Measurements from ENCODE around the gene CC2D2A.
"Not testable (repeated sequence)": the region's sequence is repeated elsewhere in the genome, so short reads cannot be mapped to it uniquely, and the experiment has no call there.

CC2D2A gene

DNA sequence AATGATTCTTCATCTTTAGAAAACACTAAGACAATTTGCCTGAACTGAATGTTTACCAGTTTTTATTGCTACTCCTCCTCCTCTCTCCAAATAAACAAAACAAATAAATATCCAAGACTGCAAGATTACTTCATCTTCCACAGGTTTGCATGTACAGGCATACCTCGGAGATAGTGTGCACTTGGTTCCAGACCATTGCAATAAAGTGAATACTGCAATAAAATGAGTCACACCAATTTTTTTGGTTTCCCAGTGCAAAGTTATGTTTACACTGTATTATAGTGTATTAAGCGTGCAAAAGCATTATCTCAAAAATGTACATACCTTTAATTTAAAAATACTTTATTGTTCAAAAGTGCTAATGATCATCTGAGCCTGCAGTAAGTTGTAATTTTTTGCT lies 132.2 kb downstream of the CC2D2A start:
- H3K9me3 ChIP-seq (ENCODE audit: control insufficient read depth, low read depth, low read length): no peaks in the 10 kb centered on the region
- H3K27ac ChIP-seq (ENCODE audit: low read length): no peak overlapping the region
- no peak overlapping the region for H3K4me3 ChIP-seq (ENCODE audit: low read length)
- H3K36me3 ChIP-seq (ENCODE audit: control insufficient read depth, low read depth, low read length): no peaks in the 10 kb centered on the region
- H3K9ac ChIP-seq (ENCODE audit: low read length): no peak overlapping the region
- H3K4me1 ChIP-seq (ENCODE audit: control insufficient read depth, low read depth, low read length): peaks cover 16% of the 10 kb centered on the region
- no peaks in the 10 kb centered on the region for H3K27me3 ChIP-seq (ENCODE audit: control insufficient read depth, insufficient read depth, low read length)

DNA sequence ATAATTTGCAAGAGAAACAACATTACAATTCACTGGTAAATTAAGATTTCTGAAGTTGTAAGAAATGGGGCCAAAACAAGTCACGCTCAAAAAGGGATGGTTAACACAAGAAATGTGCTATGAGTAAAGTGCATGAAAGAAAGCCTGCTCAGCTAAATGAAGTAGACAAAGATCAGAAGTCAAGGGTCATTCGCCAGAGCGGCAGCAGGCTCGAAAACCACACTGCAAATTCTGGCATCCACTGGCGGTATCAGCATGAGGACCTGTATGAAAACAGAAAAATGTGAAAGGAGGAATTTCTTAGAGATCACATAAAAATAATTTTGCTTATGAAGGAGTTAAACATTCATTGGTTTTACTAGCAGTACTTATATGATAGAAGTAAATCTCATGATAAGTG lies 135.9 kb downstream of the CC2D2A start:
- no peaks in the 10 kb centered on the region for H3K36me3 ChIP-seq (ENCODE audit: control insufficient read depth, low read depth, low read length)
- H3K27ac ChIP-seq (ENCODE audit: low read length): no peak overlapping the region
- H3K4me1 ChIP-seq (ENCODE audit: control insufficient read depth, low read depth, low read length): peaks cover 16% of the 10 kb centered on the region
- H3K27me3 ChIP-seq (ENCODE audit: control insufficient read depth, insufficient read depth, low read length): no peaks in the 10 kb centered on the region
- no peak overlapping the region for H3K9ac ChIP-seq (ENCODE audit: low read length)
- H3K9me3 ChIP-seq (ENCODE audit: control insufficient read depth, low read depth, low read length): no peaks in the 10 kb centered on the region
- no peak overlapping the region for H3K4me3 ChIP-seq (ENCODE audit: low read length)

DNA sequence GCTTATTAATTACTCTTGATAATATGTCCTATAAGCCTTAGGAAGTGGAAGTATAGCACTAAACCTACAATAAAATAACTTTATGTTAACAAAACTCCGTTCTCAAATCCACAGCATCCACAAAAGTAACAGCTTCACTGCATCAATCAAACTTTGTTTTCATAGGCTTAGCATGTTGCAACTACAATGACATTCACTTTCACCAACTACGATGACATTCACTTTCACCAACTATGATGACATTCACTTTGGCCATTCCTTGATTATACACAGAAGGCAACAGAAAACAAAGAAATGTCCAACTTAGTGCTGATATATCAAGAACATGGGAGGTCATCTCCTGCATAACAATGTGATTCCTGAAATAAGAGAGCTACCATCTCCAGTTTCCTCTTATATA lies 141.2 kb downstream of the CC2D2A start:
- Histone ChIP-seq H3K27ac (ENCODE audit: low read length) (no peak overlapping the region), H3K4me1 (ENCODE audit: control insufficient read depth, low read depth, low read length) (peaks cover 7% of the 10 kb centered on the region), H3K27me3 (ENCODE audit: control insufficient read depth, insufficient read depth, low read length) (no peaks in the 10 kb centered on the region), H3K9ac (ENCODE audit: low read length) (no peak overlapping the region), H3K36me3 (ENCODE audit: control insufficient read depth, low read depth, low read length) (peaks cover 4% of the 10 kb centered on the region), H3K4me3 (ENCODE audit: low read length) (no peak overlapping the region), H3K9me3 (ENCODE audit: control insufficient read depth, low read depth, low read length) (no peaks in the 10 kb centered on the region)

DNA sequence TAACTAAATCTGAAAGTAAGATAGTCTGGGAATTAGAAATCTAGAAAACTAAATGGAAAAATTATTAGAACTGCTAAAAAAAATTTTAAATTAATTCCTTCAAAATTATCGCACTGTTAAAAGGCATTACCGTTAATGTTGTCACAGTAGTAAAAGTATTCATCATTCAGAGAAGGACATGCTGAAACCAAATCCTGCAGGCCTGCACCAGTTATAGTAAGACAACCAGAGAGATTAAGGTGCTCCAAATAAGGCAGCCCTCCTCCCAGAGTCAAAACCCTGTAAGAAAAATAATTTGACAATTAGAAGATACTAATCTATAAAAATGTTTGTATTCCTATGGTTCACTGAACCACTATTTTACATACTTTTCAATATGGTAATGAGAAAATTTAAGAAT lies 142.5 kb downstream of the CC2D2A start:
- no peaks in the 10 kb centered on the region for H3K4me1 ChIP-seq (ENCODE audit: control insufficient read depth, low read depth, low read length)
- no peaks in the 10 kb centered on the region for H3K27me3 ChIP-seq (ENCODE audit: control insufficient read depth, insufficient read depth, low read length)
- peaks cover 4% of the 10 kb centered on the region for H3K36me3 ChIP-seq (ENCODE audit: control insufficient read depth, low read depth, low read length)
- H3K4me3 ChIP-seq (ENCODE audit: low read length): no peak overlapping the region
- no peak overlapping the region for H3K9ac ChIP-seq (ENCODE audit: low read length)
- no peak overlapping the region for H3K27ac ChIP-seq (ENCODE audit: low read length)
- H3K9me3 ChIP-seq (ENCODE audit: control insufficient read depth, low read depth, low read length): no peaks in the 10 kb centered on the region

DNA sequence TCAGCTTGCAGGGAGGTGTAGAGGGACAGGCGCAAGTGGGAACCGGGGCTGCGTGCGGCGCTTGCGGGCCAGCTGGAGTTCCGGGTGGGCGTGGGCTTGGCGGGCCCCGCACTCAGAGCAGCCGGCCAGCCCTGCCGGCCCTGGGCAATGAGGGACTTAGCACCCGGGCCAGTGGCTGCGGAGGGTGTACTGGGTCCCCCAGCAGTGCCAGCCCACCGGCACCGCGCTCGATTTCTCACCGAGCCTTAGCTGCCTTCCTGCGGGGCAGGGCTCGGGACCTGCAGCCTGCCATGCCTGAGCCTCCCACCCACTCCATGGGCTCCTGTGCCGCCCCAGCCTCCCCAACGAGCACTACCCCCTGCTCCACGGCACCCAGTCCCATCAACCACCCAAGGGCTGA lies 145.2 kb downstream of the CC2D2A start:
- not testable (repeated sequence) for H3K4me3 ChIP-seq (ENCODE audit: low read length); H3K4me1 ChIP-seq (ENCODE audit: control insufficient read depth, low read depth, low read length); H3K27ac ChIP-seq (ENCODE audit: low read length); H3K9ac ChIP-seq (ENCODE audit: low read length); H3K9me3 ChIP-seq (ENCODE audit: control insufficient read depth, low read depth, low read length); H3K27me3 ChIP-seq (ENCODE audit: control insufficient read depth, insufficient read depth, low read length); H3K36me3 ChIP-seq (ENCODE audit: control insufficient read depth, low read depth, low read length)

DNA sequence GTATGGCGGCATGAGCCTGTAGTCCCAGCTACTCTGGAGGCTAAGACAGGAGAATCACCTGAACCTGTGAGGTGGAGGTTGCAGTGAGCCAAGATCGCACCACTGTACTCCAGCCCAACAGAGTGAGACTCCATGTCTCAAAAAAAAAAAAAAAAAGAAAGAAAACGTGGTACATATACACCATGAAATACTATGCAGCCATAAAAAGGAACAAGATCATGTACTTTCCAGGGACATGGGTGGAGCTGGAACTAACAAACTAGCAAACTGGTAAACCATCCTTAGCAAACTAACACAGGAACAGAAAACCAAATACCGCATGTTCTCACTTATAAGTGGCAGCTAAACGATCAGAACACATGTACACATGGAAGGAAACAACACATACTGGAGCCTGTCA lies 147.7 kb downstream of the CC2D2A start:
- H3K27ac ChIP-seq (ENCODE audit: low read length); H3K9ac ChIP-seq (ENCODE audit: low read length); H3K9me3 ChIP-seq (ENCODE audit: control insufficient read depth, low read depth, low read length); H3K4me1 ChIP-seq (ENCODE audit: control insufficient read depth, low read depth, low read length); H3K36me3 ChIP-seq (ENCODE audit: control insufficient read depth, low read depth, low read length); H3K27me3 ChIP-seq (ENCODE audit: control insufficient read depth, insufficient read depth, low read length); H3K4me3 ChIP-seq (ENCODE audit: low read length): not testable (repeated sequence)

DNA sequence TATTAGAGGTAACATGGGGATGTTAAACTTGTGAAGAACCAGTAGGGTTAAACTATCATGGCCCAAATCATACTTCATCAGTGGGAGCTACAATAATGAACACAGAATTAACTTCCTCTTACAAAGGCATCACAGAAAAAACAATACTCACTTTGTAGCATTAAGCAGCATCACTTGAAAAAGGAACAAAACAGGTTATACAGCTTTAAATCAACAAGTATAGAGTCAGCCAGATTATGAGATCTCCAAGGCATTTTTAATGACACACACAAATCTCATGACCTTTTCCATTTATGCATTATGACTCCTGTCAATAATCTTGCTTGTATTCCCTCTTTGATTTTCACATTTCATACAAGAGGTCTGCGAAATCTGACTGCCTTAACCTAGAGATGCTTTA lies 167.1 kb downstream of the CC2D2A start:
- Histone ChIP-seq H3K27ac (ENCODE audit: low read length) (no peak overlapping the region), H3K4me3 (ENCODE audit: low read length) (no peak overlapping the region), H3K9me3 (ENCODE audit: control insufficient read depth, low read depth, low read length) (no peaks in the 10 kb centered on the region), H3K36me3 (ENCODE audit: control insufficient read depth, low read depth, low read length) (peaks cover 31% of the 10 kb centered on the region), H3K4me1 (ENCODE audit: control insufficient read depth, low read depth, low read length) (no peaks in the 10 kb centered on the region), H3K9ac (ENCODE audit: low read length) (no peak overlapping the region), H3K27me3 (ENCODE audit: control insufficient read depth, insufficient read depth, low read length) (no peaks in the 10 kb centered on the region)

DNA sequence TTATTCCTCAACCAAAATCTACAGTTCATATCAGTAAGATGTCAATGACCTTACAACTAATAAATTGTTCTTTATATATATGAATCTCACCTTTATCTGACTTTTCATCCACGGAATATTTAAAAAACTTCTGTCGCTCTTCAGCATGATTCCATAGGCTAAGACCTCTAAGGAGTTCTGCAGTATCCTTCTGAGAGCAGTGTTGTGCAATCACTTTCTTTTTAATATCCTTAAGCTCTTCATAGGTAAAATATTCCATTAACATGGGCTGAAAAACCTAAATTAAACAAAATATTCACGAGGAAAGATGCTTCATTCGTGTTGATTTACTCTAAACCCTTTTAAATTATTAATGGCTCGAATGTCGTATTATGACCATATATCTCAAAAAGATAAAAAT lies 168.7 kb downstream of the CC2D2A start:
- Histone ChIP-seq H3K36me3 (ENCODE audit: control insufficient read depth, low read depth, low read length) (peaks cover 30% of the 10 kb centered on the region), H3K9ac (ENCODE audit: low read length) (no peak overlapping the region)

DNA sequence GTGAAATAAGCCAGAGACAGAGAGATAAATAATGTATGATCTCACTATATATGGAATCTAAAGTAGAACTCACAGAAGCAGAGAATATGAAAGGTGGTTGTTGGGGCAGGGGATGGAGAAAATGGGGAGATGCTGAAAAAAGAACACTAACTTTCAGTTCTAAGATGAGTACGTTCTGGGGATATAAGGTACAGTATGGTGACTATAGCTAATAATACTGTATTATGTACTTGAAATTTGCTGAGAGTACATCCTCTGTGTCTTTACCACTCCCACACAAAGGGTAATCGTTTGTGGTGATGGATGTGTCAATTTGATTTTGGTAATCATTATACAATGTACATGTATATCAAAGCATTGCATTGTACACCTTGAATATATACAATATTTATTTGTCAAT lies 178.9 kb downstream of the CC2D2A start:
- no peak overlapping the region for H3K4me3 ChIP-seq (ENCODE audit: low read length)
- H3K9me3 ChIP-seq (ENCODE audit: control insufficient read depth, low read depth, low read length): no peaks in the 10 kb centered on the region
- peaks cover 16% of the 10 kb centered on the region for H3K4me1 ChIP-seq (ENCODE audit: control insufficient read depth, low read depth, low read length)
- H3K27ac ChIP-seq (ENCODE audit: low read length): no peak overlapping the region
- H3K9ac ChIP-seq (ENCODE audit: low read length): no peak overlapping the region
- H3K27me3 ChIP-seq (ENCODE audit: control insufficient read depth, insufficient read depth, low read length): no peaks in the 10 kb centered on the region
- H3K36me3 ChIP-seq (ENCODE audit: control insufficient read depth, low read depth, low read length): no peaks in the 10 kb centered on the region

More for the DNA sequence above, 168.7 kb downstream of the CC2D2A start:
- Histone ChIP-seq H3K27ac (ENCODE audit: low read length) (no peak overlapping the region), H3K27me3 (ENCODE audit: control insufficient read depth, insufficient read depth, low read length) (no peaks in the 10 kb centered on the region), H3K4me3 (ENCODE audit: low read length) (no peak overlapping the region), H3K4me1 (ENCODE audit: control insufficient read depth, low read depth, low read length) (no peaks in the 10 kb centered on the region), H3K9me3 (ENCODE audit: control insufficient read depth, low read depth, low read length) (no peaks in the 10 kb centered on the region)

DNA sequence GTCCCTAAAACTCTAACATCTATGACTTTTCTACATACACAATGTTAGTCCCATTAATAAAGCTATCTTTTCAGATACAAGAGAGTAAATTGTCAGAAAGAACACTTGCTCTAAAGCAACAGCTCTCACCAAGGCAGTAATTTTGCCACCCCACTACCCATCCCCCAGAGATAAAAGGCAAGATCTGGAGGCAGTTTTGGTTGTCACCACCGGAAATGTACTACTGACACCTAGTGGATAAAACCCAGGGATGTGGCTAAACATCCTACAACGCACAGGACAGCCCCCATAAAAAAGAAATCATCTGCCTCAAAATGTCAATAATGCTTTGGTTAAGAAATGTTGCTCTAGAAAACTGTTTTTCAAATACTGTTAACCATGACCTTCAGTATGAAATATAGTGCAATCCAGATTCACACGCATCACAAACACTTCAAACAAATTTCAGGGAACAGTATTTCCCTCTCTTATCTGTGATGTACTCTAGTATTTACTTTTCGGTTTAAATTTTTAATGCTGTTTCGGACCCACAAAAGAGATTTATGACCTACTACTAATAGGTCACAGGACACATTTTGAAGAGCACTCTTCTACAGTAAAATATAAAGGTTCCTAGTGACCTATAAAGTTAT lies 180.3 kb downstream of the CC2D2A start:
- H3K4me1 ChIP-seq (ENCODE audit: control insufficient read depth, low read depth, low read length): peaks cover 18% of the 10 kb centered on the region
- no peak overlapping the region for H3K27ac ChIP-seq (ENCODE audit: low read length)
- H3K4me3 ChIP-seq (ENCODE audit: low read length): no peak overlapping the region
- H3K27me3 ChIP-seq (ENCODE audit: control insufficient read depth, insufficient read depth, low read length): no peaks in the 10 kb centered on the region
- H3K9me3 ChIP-seq (ENCODE audit: control insufficient read depth, low read depth, low read length): no peaks in the 10 kb centered on the region
- H3K9ac ChIP-seq (ENCODE audit: low read length): no peak overlapping the region
- H3K36me3 ChIP-seq (ENCODE audit: control insufficient read depth, low read depth, low read length): no peaks in the 10 kb centered on the region

Measured in iPS-18a (cell line).